GM13976 (cell line): ENCODE measurements around the gene AMMECR1.
"Not testable (repeated sequence)": the region's sequence is repeated elsewhere in the genome, so short reads cannot be mapped to it uniquely, and the experiment has no call there.

ENCODE experiments used
- DNase-seq: peaks from one replicate; pipeline ENCODE4 v3.0.0; 2012; ENCODE audit warnings: low spot score
- CTCF ChIP-seq: IDR thresholded peaks from 2 replicates; pipeline ENCODE4 v1.5.1; 2012; ENCODE audit warnings: borderline replicate concordance, mild to moderate bottlenecking; ENCODE audit not compliant: insufficient read depth; ENCODE audit errors: extremely low read depth, missing control alignments, control extremely low read depth
- in situ Hi-C: fragments of 300-500 bp; cut with MboI; formaldehyde crosslinking; loops from one replicate; pipeline ENCODE4 v1.12.0; 2022; ENCODE audit warnings: low sequenced_read_pairs, mixed read lengths, inconsistent platforms; ENCODE audit not compliant: unreplicated experiment

Gene AMMECR1

GRCh38 chrX:110155759-110156158 lies 162.1 kb downstream of the AMMECR1 start:
- in situ Hi-C loops = loop anchor here (5.0 to 25.0 kb wide), 2 partner anchors 247 to 707 kb away; no protein-coding TSS in a partner anchor
- TF ChIP-seq CTCF = no peak

GRCh38 chrX:110154328-110154727 lies 163.6 kb downstream of the AMMECR1 start:
- in situ Hi-C loops = loop anchor here (25.0 kb wide), 1 partner anchor 708 kb away; no protein-coding TSS in a partner anchor
- not testable (repeated sequence) for DNase-seq

More at GRCh38 chrX:110155759-110156158, 162.1 kb downstream of the AMMECR1 start:
- DNase-seq = no peak

- TF ChIP-seq CTCF = no peak
- no peak for DNase-seq
- in situ Hi-C loops = loop anchor here (25.0 kb wide), 1 partner anchor 708 kb away; no protein-coding TSS in a partner anchor
Observed at GRCh38 chrX:110153896-110154295, 164.0 kb downstream of the AMMECR1 start.

- in situ Hi-C loops = loop anchor here (25.0 kb wide), 1 partner anchor 709 kb away; no protein-coding TSS in a partner anchor
- no peak for DNase-seq
- TF ChIP-seq CTCF = no peak
Observed at GRCh38 chrX:110153244-110153643, 164.6 kb downstream of the AMMECR1 start.

GRCh38 chrX:110146521-110146920 lies 171.4 kb downstream of the AMMECR1 start:
- in situ Hi-C loops = loop anchor here (10.0 to 25.0 kb wide), 2 partner anchors 234 to 672 kb away; no protein-coding TSS in a partner anchor
- peak; percentile 51 for TF ChIP-seq CTCF
- DNase-seq = peak; percentile 40

- peak; percentile 74 for TF ChIP-seq CTCF
- in situ Hi-C loops = loop anchor here (10.0 to 25.0 kb wide), 2 partner anchors 234 to 671 kb away; no protein-coding TSS in a partner anchor
- peak; percentile 32 for DNase-seq
Observed at GRCh38 chrX:110145854-110146253, 172.0 kb downstream of the AMMECR1 start.

- no peak for TF ChIP-seq CTCF
- no peak for DNase-seq
- in situ Hi-C loops = loop anchor here (10.0 to 25.0 kb wide), 2 partner anchors 233 to 671 kb away; no protein-coding TSS in a partner anchor
Observed at GRCh38 chrX:110145311-110145710, 172.6 kb downstream of the AMMECR1 start.
